Tibial nerve (tissue), 4 donors: Measurements from ENCODE around the gene JOSD2.

Experiments
- EP300 ChIP-seq, 2 donors: sonication (generic); formaldehyde crosslinking; IDR thresholded peaks; one replicate each; pipeline ENCODE4 v1.6.1; 2017; ENCODE audit warnings: antibody characterized with exemption in 2 of 2, mild to moderate bottlenecking in 1 of 2
- POLR2A ChIP-seq, 2 donors: fragments of 450-650 bp; IDR thresholded peaks; one replicate each; pipeline ENCODE4 v1.6.1; 2017; ENCODE audit warnings: antibody characterized with exemption in 2 of 2, mild to moderate bottlenecking in 2 of 2, moderate library complexity in 2 of 2
- TF ChIP-seq, protein P1 (sequence below), 5 experiments: fragments of 200-600 bp in 3 of 5; fragments of 450-650 bp in 2 of 5; sonication (generic) in 3 of 5; IDR thresholded peaks; one replicate each; pipeline ENCODE4 v1.5.1; 2016 to 2019; ENCODE audit warnings: antibody characterized with exemption in 5 of 5, mild to moderate bottlenecking in 3 of 5, moderate library complexity in 2 of 5

DNA sequence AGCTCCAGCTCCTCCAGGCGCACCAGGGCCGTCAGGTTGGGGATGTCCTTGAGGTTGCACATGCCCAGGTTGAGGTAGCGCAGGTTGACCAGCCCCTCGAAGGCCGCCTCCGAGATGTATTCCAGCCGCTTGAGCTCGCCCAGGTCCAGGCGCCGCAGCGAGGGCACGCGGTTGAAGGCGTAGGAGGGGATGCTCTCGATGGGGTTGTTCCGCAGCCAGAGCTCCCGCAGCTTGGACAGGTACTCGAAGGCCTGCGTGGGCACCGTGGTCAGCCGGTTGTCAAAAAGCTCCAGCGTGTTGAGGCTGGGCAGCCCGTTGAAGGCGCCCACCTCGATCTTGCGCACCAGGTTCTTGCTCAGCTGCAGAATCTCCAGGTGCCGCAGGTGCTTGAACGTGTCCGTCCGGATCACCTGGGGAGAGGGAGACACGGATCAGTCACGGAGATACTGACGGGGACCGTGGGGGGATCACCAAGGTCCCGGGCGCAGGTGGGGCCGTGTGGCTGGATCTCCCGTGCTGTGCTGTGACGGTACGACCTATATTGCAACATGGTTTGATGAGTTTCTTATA, 8.1 kb upstream of the JOSD2 start:
- TF ChIP-seq, protein P1, sequence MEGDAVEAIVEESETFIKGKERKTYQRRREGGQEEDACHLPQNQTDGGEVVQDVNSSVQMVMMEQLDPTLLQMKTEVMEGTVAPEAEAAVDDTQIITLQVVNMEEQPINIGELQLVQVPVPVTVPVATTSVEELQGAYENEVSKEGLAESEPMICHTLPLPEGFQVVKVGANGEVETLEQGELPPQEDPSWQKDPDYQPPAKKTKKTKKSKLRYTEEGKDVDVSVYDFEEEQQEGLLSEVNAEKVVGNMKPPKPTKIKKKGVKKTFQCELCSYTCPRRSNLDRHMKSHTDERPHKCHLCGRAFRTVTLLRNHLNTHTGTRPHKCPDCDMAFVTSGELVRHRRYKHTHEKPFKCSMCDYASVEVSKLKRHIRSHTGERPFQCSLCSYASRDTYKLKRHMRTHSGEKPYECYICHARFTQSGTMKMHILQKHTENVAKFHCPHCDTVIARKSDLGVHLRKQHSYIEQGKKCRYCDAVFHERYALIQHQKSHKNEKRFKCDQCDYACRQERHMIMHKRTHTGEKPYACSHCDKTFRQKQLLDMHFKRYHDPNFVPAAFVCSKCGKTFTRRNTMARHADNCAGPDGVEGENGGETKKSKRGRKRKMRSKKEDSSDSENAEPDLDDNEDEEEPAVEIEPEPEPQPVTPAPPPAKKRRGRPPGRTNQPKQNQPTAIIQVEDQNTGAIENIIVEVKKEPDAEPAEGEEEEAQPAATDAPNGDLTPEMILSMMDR (IDR thresholded peaks at IDR 0.05), result no peak
- TF ChIP-seq POLR2A (IDR thresholded peaks at IDR 0.05) (no peak), EP300 (IDR thresholded peaks at IDR 0.05) (no peak)
